H1 (cell line): ENCODE measurements around the gene SPOCK2.

Source experiments
- BCL11A ChIP-seq, 2 experiments: IDR thresholded peaks; one replicate each; pipeline ENCODE4 v1.6.1; 2011; ENCODE audit warnings: low read depth in 2 of 2, low read length in 2 of 2, mild to moderate bottlenecking in 2 of 2
- BRCA1 ChIP-seq: IDR thresholded peaks from 2 replicates; pipeline ENCODE4 v1.6.1; 2012; ENCODE audit warnings: low read depth, low read length, improper control_type of control experiment
- CTCF ChIP-seq, 3 experiments: IDR thresholded peaks; 1 replicate in 2 of 3; 2 replicates in 1 of 3; pipeline versions ENCODE4 v1.5.1 to v1.6.1; 2011; ENCODE audit warnings: low read length in 3 of 3, mild to moderate bottlenecking in 3 of 3, inconsistent platforms in 2 of 3, low read depth in 1 of 3, moderate library complexity in 1 of 3; ENCODE audit not compliant: insufficient read depth in 1 of 3; ENCODE audit errors: control extremely low read depth in 1 of 3
- EP300 ChIP-seq, 2 experiments: IDR thresholded peaks; 1 replicate in 1 of 2; 2 replicates in 1 of 2; pipeline ENCODE4 v1.6.1; 2011 to 2012; ENCODE audit warnings: low read depth in 2 of 2, low read length in 2 of 2, mild to moderate bottlenecking in 2 of 2, borderline replicate concordance in 1 of 2, inconsistent platforms in 1 of 2, moderate library complexity in 1 of 2
- EZH2 ChIP-seq: fragments of 200-600 bp; sonication (generic); IDR thresholded peaks from 2 replicates; pipeline ENCODE4 v1.7.1; 2012; ENCODE audit warnings: low read depth, mild to moderate bottlenecking, moderate library complexity, low read length, inconsistent platforms; ENCODE audit not compliant: severe bottlenecking
- HDAC6 ChIP-seq: IDR thresholded peaks from one replicate; pipeline ENCODE4 v1.7.1; 2012; ENCODE audit warnings: low read depth, mild to moderate bottlenecking, inconsistent platforms, low read length, moderate library complexity
- JUND ChIP-seq: IDR thresholded peaks from 2 replicates; pipeline ENCODE4 v1.6.1; 2011; ENCODE audit warnings: mild to moderate bottlenecking, improper control_type of control experiment, low read length
- POLR2A ChIP-seq, 2 experiments: IDR thresholded peaks; 1 replicate in 1 of 2; 2 replicates in 1 of 2; pipeline ENCODE4 v1.6.1; 2011; ENCODE audit warnings: low read depth in 2 of 2, low read length in 2 of 2, mild to moderate bottlenecking in 2 of 2; ENCODE audit errors: control extremely low read depth in 1 of 2
- POLR2AphosphoS5 ChIP-seq: IDR thresholded peaks from 2 replicates; pipeline ENCODE4 v1.6.1; 2011; ENCODE audit warnings: low read depth, low read length
- SIX5 ChIP-seq: IDR thresholded peaks from 2 replicates; pipeline ENCODE4 v1.6.1; 2011; ENCODE audit warnings: mild to moderate bottlenecking, low read depth, low read length
- SP1 ChIP-seq: IDR thresholded peaks from 2 replicates; pipeline ENCODE4 v1.6.1; 2011; ENCODE audit warnings: low read depth, low read length
- TBP ChIP-seq: IDR thresholded peaks from 2 replicates; pipeline ENCODE4 v1.6.1; 2011; ENCODE audit warnings: low read depth, low read length, improper control_type of control experiment
- YY1 ChIP-seq: IDR thresholded peaks from 2 replicates; pipeline ENCODE4 v1.6.1; 2011; ENCODE audit warnings: low read depth, mild to moderate bottlenecking, low read length
- TF ChIP-seq, protein P1 (sequence below): IDR thresholded peaks from 2 replicates; pipeline ENCODE4 v1.6.1; 2011; ENCODE audit warnings: low read depth, mild to moderate bottlenecking, low read length; ENCODE audit not compliant: insufficient read depth

DNA sequence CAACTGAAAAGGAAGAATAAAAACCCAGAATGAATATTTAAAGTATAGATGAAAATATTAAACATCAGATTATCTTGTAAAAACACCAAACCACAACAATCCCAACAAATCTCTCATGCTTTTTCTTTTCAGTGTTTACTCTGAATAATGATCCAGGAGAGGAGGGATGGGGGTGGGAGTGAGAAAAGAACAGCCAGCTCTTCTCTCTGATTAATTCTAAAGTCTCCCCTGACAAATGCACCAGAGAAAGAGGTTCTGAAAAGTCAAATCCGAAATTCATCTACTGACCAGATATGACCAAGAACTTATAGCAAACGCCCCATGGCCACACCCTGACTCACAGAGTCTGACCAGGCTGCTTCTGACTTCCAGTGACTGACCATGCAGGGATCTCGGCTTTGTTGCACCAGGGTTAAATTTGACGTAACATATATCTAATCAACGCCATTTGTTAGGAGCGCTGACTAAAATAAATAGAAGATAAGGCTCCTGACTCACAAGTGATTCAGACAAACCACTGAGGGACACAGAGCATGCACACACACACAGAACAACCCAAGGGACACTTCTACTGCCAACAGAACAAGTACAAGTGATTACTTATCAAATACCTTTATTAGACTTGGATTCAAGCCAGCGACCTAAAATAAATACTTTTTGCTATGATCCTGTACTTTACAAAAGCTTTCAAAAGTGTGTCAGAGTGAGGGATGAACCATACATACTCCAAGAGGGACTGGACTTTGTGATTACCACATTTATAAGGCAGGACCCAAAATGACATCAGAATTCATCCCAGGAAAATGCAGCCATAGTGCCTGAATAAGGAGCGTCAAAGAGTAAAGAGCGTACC is 9.3 kb upstream of the SPOCK2 start:
- no peak for TF ChIP-seq TBP
- TF ChIP-seq EZH2, result no peak
- TF ChIP-seq CTCF (IDR thresholded peaks at IDR 0.05; ENCODE audit: control extremely low read depth in 1 of 3, insufficient read depth in 1 of 3, low read depth in 1 of 3, low read length in 3 of 3), result no peak
- no peak for TF ChIP-seq POLR2A (IDR thresholded peaks at IDR 0.05; ENCODE audit: control extremely low read depth in 1 of 2, low read depth in 2 of 2, low read length in 2 of 2)
- TF ChIP-seq, protein P1, sequence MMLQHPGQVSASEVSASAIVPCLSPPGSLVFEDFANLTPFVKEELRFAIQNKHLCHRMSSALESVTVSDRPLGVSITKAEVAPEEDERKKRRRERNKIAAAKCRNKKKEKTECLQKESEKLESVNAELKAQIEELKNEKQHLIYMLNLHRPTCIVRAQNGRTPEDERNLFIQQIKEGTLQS, result no peak
- no peak for TF ChIP-seq BCL11A (IDR thresholded peaks at IDR 0.05; ENCODE audit: low read depth in 2 of 2, low read length in 2 of 2)
- TF ChIP-seq JUND, result no peak
- no peak for TF ChIP-seq YY1
- no peak for TF ChIP-seq EP300 (IDR thresholded peaks at IDR 0.05; ENCODE audit: borderline replicate concordance in 1 of 2, low read depth in 2 of 2, low read length in 2 of 2)
- TF ChIP-seq BRCA1, result no peak
- TF ChIP-seq POLR2AphosphoS5, result no peak
- TF ChIP-seq SP1, result no peak
- no peak for TF ChIP-seq HDAC6
- TF ChIP-seq SIX5, result no peak
